K562 (cell line): ENCODE results near the gene CELSR1. TPM values are rescaled to one million over a fixed set of nuclear protein-coding genes. Genes with fewer than 3 reads are reported as not detected.

Source experiments
- ATAC-seq: fragments of 200-7000 bp; cut with Tn5 transposase; 3 replicates; pipeline ENCODE4 v1.9.1; 2020; ENCODE audit warnings: moderate library complexity
- BruUV-seq: library from RNA; stranded (reverse); fragments of 400-500 nt; replicated peaks from 2 replicates; lab custom pipeline; 2021; lab: Mats Ljungman, UMichigan
- CTCF ChIA-PET: fragments of 300-600 bp; formaldehyde crosslinking; extraction: SDS; loops from one replicate; lab custom pipeline; 2021; ENCODE audit warnings: low intra/inter-chr PET ratio; lab: Yijun Ruan, JAX
- POLR2A ChIA-PET: fragments of 300-600, 350-650 bp; sonication (Branson Sonifier 250); formaldehyde crosslinking; extraction: SDS; loops from one replicate; lab custom pipeline; 2021; ENCODE audit warnings: antibody characterized with exemption, inconsistent platforms; lab: Yijun Ruan, JAX
- DNase-seq, 4 experiments: peaks; one replicate each; pipeline versions ENCODE4 v3.0.0 to v3.0.0-alpha.2; 2011 to 2018; ENCODE audit warnings: low spot score in 3 of 4, mixed read lengths in 3 of 4; ENCODE audit errors: extremely low read depth in 1 of 4
- FAIRE-seq: peaks from 2 replicates; lab custom pipeline; 2011; peaks lifted over from hg19 to GRCh38; lab: Jason Lieb, UNC
- H2AFZ ChIP-seq: 2 replicates; pipeline ENCODE4 v1.6.0; 2011; ENCODE audit warnings: low read depth, low read length, control low read depth, inconsistent platforms
- H3K27ac ChIP-seq: fragments of 200-600 bp; 3 replicates; pipeline ENCODE4 v1.8.0; 2011; ENCODE audit warnings: low read depth, mild to moderate bottlenecking, control low read depth, inconsistent platforms, low read length, moderate library complexity, mixed read lengths; ENCODE audit errors: extremely low read depth
- H3K27me3 ChIP-seq, 2 experiments: fragments of 300-600 bp in 1 of 2; 2 replicates in 1 of 2; 3 replicates in 1 of 2; pipeline versions ENCODE4 v1.6.0 to v1.8.0; 2011; ENCODE audit warnings: inconsistent platforms in 2 of 2, low read length in 2 of 2, mild to moderate bottlenecking in 1 of 2, mixed read lengths in 1 of 2, moderate library complexity in 1 of 2; ENCODE audit not compliant: control insufficient read depth in 2 of 2, insufficient read depth in 2 of 2
- H3K36me3 ChIP-seq: fragments of 300-600 bp; 3 replicates; pipeline ENCODE4 v1.8.0; 2011; ENCODE audit warnings: mild to moderate bottlenecking, low read length, inconsistent platforms; ENCODE audit not compliant: control insufficient read depth, insufficient read depth
- H3K4me1 ChIP-seq, 2 experiments: fragments of 200-600 bp in 1 of 2; replicated peaks in 1 of 2; 2 replicates in 1 of 2; 3 replicates in 1 of 2; pipeline versions ENCODE4 v1.5.1 to v1.8.0; 2011; ENCODE audit warnings: inconsistent platforms in 2 of 2, low read length in 2 of 2, mild to moderate bottlenecking in 1 of 2, mixed read lengths in 1 of 2, moderate library complexity in 1 of 2; ENCODE audit not compliant: control insufficient read depth in 2 of 2, insufficient read depth in 2 of 2
- H3K4me2 ChIP-seq: 2 replicates; pipeline ENCODE4 v1.6.1; 2011; ENCODE audit warnings: low read length, control low read depth, inconsistent platforms, mixed read lengths; ENCODE audit not compliant: insufficient read depth
- H3K4me3 ChIP-seq: fragments of 200-600 bp; sonication (generic), shearing (Covaris generic); 2 replicates; pipeline ENCODE4 v1.5.1; 2016; ENCODE audit warnings: control low read depth, inconsistent platforms
- H3K79me2 ChIP-seq: fragments of 200-600 bp; 3 replicates; pipeline ENCODE4 v1.8.0; 2011; ENCODE audit warnings: low read length, inconsistent platforms; ENCODE audit not compliant: control insufficient read depth, insufficient read depth
- H3K9ac ChIP-seq, 2 experiments: 2 replicates each; pipeline versions ENCODE4 v1.6.0 to v1.6.1; 2011; ENCODE audit warnings: low read depth in 2 of 2, low read length in 2 of 2, control low read depth in 1 of 2, inconsistent platforms in 1 of 2, mild to moderate bottlenecking in 1 of 2, mixed read lengths in 1 of 2; ENCODE audit not compliant: insufficient read depth in 1 of 2
- H3K9me1 ChIP-seq: one replicate; pipeline ENCODE4 v1.6.0; 2011; ENCODE audit warnings: inconsistent platforms, mild to moderate bottlenecking, low read length, moderate library complexity; ENCODE audit not compliant: control insufficient read depth, insufficient read depth
- H3K9me3 ChIP-seq: replicated peaks from 2 replicates; pipeline ENCODE4 v1.5.1; 2011; ENCODE audit warnings: low read depth, low read length, inconsistent platforms; ENCODE audit not compliant: control insufficient read depth, insufficient read depth
- H4K20me1 ChIP-seq: replicated peaks from 2 replicates; pipeline ENCODE4 v1.6.1; 2011; ENCODE audit warnings: low read length, inconsistent platforms, mixed read lengths; ENCODE audit not compliant: control insufficient read depth, insufficient read depth
- ATF2 ChIP-seq: sonication (generic); formaldehyde crosslinking; IDR thresholded peaks from 2 replicates; pipeline ENCODE4 v1.8.1; 2022; ENCODE audit warnings: missing genetic modification reagents
- CBFA2T3 ChIP-seq: fragments of 450-650 bp; IDR thresholded peaks from 2 replicates; pipeline ENCODE4 v1.6.1; 2017
- ELK3 ChIP-seq: fragments of 450-650 bp; formaldehyde crosslinking; IDR thresholded peaks from 2 replicates; pipeline ENCODE4 v1.4.0; 2020; ENCODE audit warnings: mild to moderate bottlenecking
- KDM1A ChIP-seq, 2 experiments: fragments of 450-650 bp; IDR thresholded peaks; 2 replicates each; pipeline ENCODE4 v1.6.1; 2016; ENCODE audit warnings: mild to moderate bottlenecking in 2 of 2
- MCM2 ChIP-seq: fragments of 450-650 bp; IDR thresholded peaks from 2 replicates; pipeline ENCODE4 v1.6.1; 2017; ENCODE audit warnings: low read depth, mild to moderate bottlenecking
- NCOA1 ChIP-seq: fragments of 450-650 bp; IDR thresholded peaks from 2 replicates; pipeline ENCODE4 v1.6.1; 2016; ENCODE audit warnings: low read depth
- NONO ChIP-seq, 2 experiments: fragments of 200-400 bp in 1 of 2; fragments of 450-650 bp in 1 of 2; formaldehyde crosslinking in 1 of 2; IDR thresholded peaks; 2 replicates each; pipeline ENCODE4 v1.6.1; 2017; ENCODE audit warnings: low read depth in 2 of 2, mild to moderate bottlenecking in 2 of 2, moderate library complexity in 2 of 2, low read length in 1 of 2
- OTX1 ChIP-seq: fragments of 450-650 bp; formaldehyde crosslinking; IDR thresholded peaks from 2 replicates; pipeline ENCODE4 v1.4.0; 2022; ENCODE audit warnings: mild to moderate bottlenecking
- PBX2 ChIP-seq, 2 experiments: IDR thresholded peaks in 1 of 2; conservative IDR thresholded peaks in 1 of 2; 2 replicates each; pipeline ENCODE4 v1.6.1; 2016; ENCODE audit warnings: low read depth in 2 of 2, mild to moderate bottlenecking in 1 of 2, missing compliant biosample characterization in 1 of 2, missing genetic modification characterization in 1 of 2, moderate library complexity in 1 of 2
- POU5F1 ChIP-seq: fragments of 150-350 bp; IDR thresholded peaks from 2 replicates; pipeline ENCODE4 v1.6.1; 2014; ENCODE audit warnings: borderline replicate concordance, low read length, low read depth, mild to moderate bottlenecking; ENCODE audit not compliant: partially characterized antibody
- TCF15 ChIP-seq: fragments of 250-450 bp; sonication (Bioruptor Pico); IDR thresholded peaks from 2 replicates; pipeline ENCODE4 v1.8.0; 2022; ENCODE audit warnings: moderate library complexity, mild to moderate bottlenecking, inconsistent platforms
- TEAD2 ChIP-seq: fragments of 450-650 bp; IDR thresholded peaks from 2 replicates; pipeline ENCODE4 v1.6.1; 2016; ENCODE audit warnings: missing genetic modification characterization, control low read depth, missing compliant biosample characterization
- TRIM28 ChIP-seq: fragments of 450-650 bp; IDR thresholded peaks from 2 replicates; pipeline ENCODE4 v1.6.1; 2017
- ZNF324 ChIP-seq: fragments of 250-450 bp; sonication (Bioruptor Pico); IDR thresholded peaks from 2 replicates; pipeline ENCODE4 v1.4.0; 2020; ENCODE audit warnings: mild to moderate bottlenecking
- WGBS: fragments of 100-300 bp; shearing (Covaris generic); methylation state at CpG from one replicate; pipeline ENCODE4 v1.1.6; 2016; ENCODE audit warnings: low coverage, mixed read lengths; ENCODE audit not compliant: insufficient coverage; ENCODE audit errors: missing lambda C conversion rate; 5-methylcytosine and 5-hydroxymethylcytosine counted together
- in situ Hi-C: fragments of 300-500 bp; cut with MboI; formaldehyde crosslinking; loops from 4 replicates; pipeline ENCODE4 v1.15.0; 2018; ENCODE audit warnings: inconsistent platforms, mixed read lengths
- intact Hi-C: fragments of 100-400 bp; cut with micrococcal nuclease; formaldehyde crosslinking; loops from 2 replicates; pipeline ENCODE4 v1.14.2; 2022
- polyA plus RNA-seq, 8 experiments: library from polyadenylated mRNA; depleted of rRNA in 4 of 8; stranded (reverse) in 5 of 8; unstranded in 3 of 8; fragments of >200 nt; fragmentation: Nextera tagmentation in 2 of 8; fragmentation: Illumina TruSeq in 1 of 8; extraction: Ambion mirVana in 2 of 8; extraction: Trizol in 1 of 8; gene quantifications; 2 replicates each; pipeline versions ENCODE4 v1.2.1 to v1.2.3, GENCODE V29; 2011 to 2014; ENCODE audit warnings: inconsistent platforms in 1 of 8, missing spikeins in 1 of 8
- total RNA-seq, 7 experiments: library from RNA; depleted of rRNA in 6 of 7; stranded (reverse); fragments of >200 nt in 6 of 7; fragmentation: Illumina TruSeq in 2 of 7; extraction: Trizol in 2 of 7; gene quantifications; 2 replicates each; pipeline versions ENCODE4 v1.2.1 to v1.2.3, GENCODE V29; 2011 to 2021; ENCODE audit warnings: low replicate concordance in 1 of 7

The CELSR1 gene
- total and polyA plus RNA-seq, 9 of the 15 experiments (the other 6 are each of a cell fraction or from before 2014, with no cell fraction given): under 0.01 to 0.09 TPM; not detected in 7

GRCh38 chr22:46512683-46513082 lies 24.7 kb downstream of the CELSR1 start (continued):
- TF ChIP-seq ATF2 (CRISPR knock-in tag) (no peak), ZNF324 (CRISPR knock-in tag) (no peak), MCM2 (no peak), NONO (IDR thresholded peaks at IDR 0.05; ENCODE audit: low read depth in 2 of 2, low read length in 1 of 2) (no peak), OTX1 (no peak), POU5F1 (no peak)
- TF ChIP-seq, all 486 proteins: peak for 0

- WGBS: 0% methylated on average over 1 of the region's 11 CpGs
- H3K9me3 ChIP-seq: no peaks in the 10 kb centered on the region
- no peak overlapping the region for H3K27ac ChIP-seq
- peaks cover 13 to 63% of the 10 kb centered on the region in 2 experiments; a peak in 4 of 5 replicates for H3K27me3 ChIP-seq
- BruUV-seq: no TSS peak
- no peak overlapping the region for H2AFZ ChIP-seq
- peaks cover 0 to 12% of the 10 kb centered on the region in 2 experiments; a peak in 1 of 5 replicates for H3K4me1 ChIP-seq
- no peaks in the 10 kb centered on the region for H4K20me1 ChIP-seq
- no peak overlapping the region for H3K4me2 ChIP-seq
- H3K4me3 ChIP-seq: no peak overlapping the region
- H3K9me1 ChIP-seq: no peaks in the 10 kb centered on the region
- H3K36me3 ChIP-seq: no peaks in the 10 kb centered on the region
- DNase-seq: no peak
- no peak for ATAC-seq
- intact Hi-C loops: no loop called here
- TF ChIP-seq TRIM28 (no peak), KDM1A (IDR thresholded peaks at IDR 0.05) (no peak), TCF15 (CRISPR knock-in tag) (no peak), PBX2 (CRISPR knock-in tag; IDR thresholded peaks at IDR 0.05; ENCODE audit: low read depth) (no peak), PBX2 (tag; conservative IDR thresholded peaks at IDR 0.05; ENCODE audit: low read depth) (no peak), TEAD2 (tag) (no peak), ELK3 (CRISPR knock-in tag) (no peak), CBFA2T3 (no peak), NCOA1 (no peak)
- no peak overlapping the region for H3K9ac ChIP-seq
- in situ Hi-C loops: no loop called here
- ChIA-PET POLR2A (interaction anchor here (1.3 kb wide), 1 partner anchor 11 kb away, joined by 3 read pairs; no protein-coding TSS in a partner anchor), CTCF (no interaction called here)
- no peaks in the 10 kb centered on the region for H3K79me2 ChIP-seq
- no peak for FAIRE-seq
Measured at GRCh38 chr22:46512039-46512370, 25.4 kb downstream of the CELSR1 start.
